Bronchial epithelial cell (primary cell): ENCODE results near the gene CYP4F12. TPM values are rescaled to one million over a fixed set of nuclear protein-coding genes. Genes with fewer than 3 reads are reported as not detected.
"Not testable (repeated sequence)": the region's sequence is repeated elsewhere in the genome, so short reads cannot be mapped to it uniquely, and the experiment has no call there.

Experiments used
- DNase-seq: peaks from one replicate; pipeline ENCODE4 v3.0.0-alpha.2; 2010; ENCODE audit warnings: low read depth
- FAIRE-seq: peaks from 2 replicates; lab custom pipeline; 2011; peaks lifted over from hg19 to GRCh38; lab: Jason Lieb, UNC
- H3K27me3 ChIP-seq: 2 replicates; pipeline ENCODE4 v1.5.1; 2011; ENCODE audit warnings: low read length; ENCODE audit not compliant: control insufficient read depth, insufficient read depth
- H3K36me3 ChIP-seq: 2 replicates; pipeline ENCODE4 v1.5.1; 2011; ENCODE audit warnings: low read length; ENCODE audit not compliant: control insufficient read depth, insufficient read depth
- H3K4me3 ChIP-seq: 2 replicates; pipeline ENCODE4 v1.5.1; 2011; ENCODE audit warnings: mild to moderate bottlenecking, low read depth, low read length, control low read depth
- CTCF ChIP-seq: IDR thresholded peaks from 2 replicates; pipeline ENCODE4 v1.5.1; 2011; ENCODE audit warnings: mild to moderate bottlenecking, moderate library complexity, low read length, control low read depth, inconsistent platforms; ENCODE audit not compliant: insufficient read depth, severe bottlenecking
- total RNA-seq: library from RNA; depleted of rRNA; stranded (reverse); fragments of >200 nt; gene quantifications from 2 replicates; pipeline ENCODE4 v1.2.1, GENCODE V29; 2014

The CYP4F12 gene
- total RNA-seq, 1 donor from 2014 or later: 2.6 TPM

- Histone ChIP-seq H3K4me3 (no peak overlapping the region), H3K36me3 (no peaks in the 10 kb centered on the region), H3K27me3 (no peaks in the 10 kb centered on the region)
- TF ChIP-seq CTCF: no peak
- DNase-seq (no peak), FAIRE-seq (no peak)
Observed at GRCh38 chr19:15671237-15671821, 1.6 kb upstream of the CYP4F12 start.

GRCh38 chr19:15671891-15672579 lies 852 bp upstream of the CYP4F12 start:
- Histone ChIP-seq H3K4me3 (no peak overlapping the region), H3K27me3 (no peaks in the 10 kb centered on the region), H3K36me3 (no peaks in the 10 kb centered on the region)
- DNase-seq: no peak
- FAIRE-seq: peak; percentile 83
- no peak for TF ChIP-seq CTCF

GRCh38 chr19:15673176-15673654 lies 328 bp downstream of the CYP4F12 start:
- FAIRE-seq (no peak), DNase-seq (no peak)
- TF ChIP-seq CTCF: no peak

DNA sequence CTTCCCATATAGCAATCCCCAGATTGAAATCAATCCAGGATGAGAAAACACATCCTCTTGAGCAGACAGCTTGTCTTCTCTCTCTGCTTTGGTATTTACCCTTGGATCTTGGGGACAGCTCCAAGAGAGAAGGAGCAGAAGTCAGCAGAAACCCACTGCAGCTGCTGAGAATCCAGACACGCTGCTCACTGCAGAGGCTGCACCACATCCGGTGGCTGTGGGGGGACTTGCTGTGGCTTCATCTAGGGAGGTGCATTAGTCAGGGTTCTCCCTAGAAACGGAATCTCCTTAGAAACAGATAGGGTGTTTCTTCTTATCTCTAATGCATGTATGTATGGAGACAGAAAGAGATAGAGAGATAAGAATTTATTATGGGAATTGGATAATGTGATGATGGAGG lies 2.7 kb downstream of the CYP4F12 start:
- TF ChIP-seq CTCF: no peak
- Histone ChIP-seq H3K4me3 (no peak overlapping the region), H3K27me3 (no peaks in the 10 kb centered on the region), H3K36me3 (no peaks in the 10 kb centered on the region)
- FAIRE-seq (no peak), DNase-seq (no peak)

More at GRCh38 chr19:15673176-15673654, 328 bp downstream of the CYP4F12 start:
- Histone ChIP-seq H3K4me3 (peak overlapping the region; percentile 12), H3K27me3 (no peaks in the 10 kb centered on the region), H3K36me3 (no peaks in the 10 kb centered on the region)

DNA sequence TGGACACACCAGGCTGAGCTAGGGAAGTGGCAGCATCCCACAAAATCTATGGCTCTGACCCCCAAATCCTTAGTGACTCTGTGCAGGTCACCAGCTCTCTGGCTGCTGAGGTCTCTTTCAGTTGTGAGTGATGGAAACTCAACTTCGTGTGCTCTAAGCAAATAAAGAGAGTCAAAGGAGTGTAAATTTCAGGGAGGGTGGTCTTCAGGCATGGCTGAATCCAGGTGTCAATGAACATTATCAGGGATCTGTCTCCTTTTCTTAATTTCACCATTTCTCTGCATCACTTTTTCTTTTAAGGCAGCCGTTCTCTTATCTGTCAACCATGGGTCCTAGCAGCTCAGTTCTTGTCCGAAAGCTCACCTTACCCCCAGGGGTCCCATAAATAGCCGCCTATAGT lies 6.2 kb downstream of the CYP4F12 start:
- FAIRE-seq: no peak

DNA sequence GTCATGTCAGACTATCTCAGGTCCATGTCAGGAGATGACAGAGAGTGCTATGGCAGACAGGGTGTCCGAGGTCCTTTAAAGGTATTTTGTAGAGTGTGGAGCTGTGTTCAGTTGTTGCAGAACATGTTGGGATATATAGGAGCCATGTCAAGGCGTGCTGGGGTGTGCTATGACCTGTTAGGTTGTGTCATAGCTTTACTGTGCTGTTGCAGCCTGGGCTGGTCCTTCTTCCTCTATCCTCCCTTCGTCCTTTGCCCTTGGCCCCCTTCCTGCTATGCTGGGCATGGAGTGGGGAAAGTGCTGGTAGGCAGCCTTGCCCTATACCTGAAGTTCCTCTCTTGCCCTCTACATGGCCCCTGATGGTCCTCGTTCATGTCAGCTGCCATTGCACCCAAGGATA lies 7.0 kb downstream of the CYP4F12 start:
- FAIRE-seq: peak; percentile 86
- not testable (repeated sequence) for H3K27me3 ChIP-seq, H3K36me3 ChIP-seq, DNase-seq, H3K4me3 ChIP-seq

More for the DNA sequence above, 6.2 kb downstream of the CYP4F12 start:
- no peaks in the 10 kb centered on the region for H3K27me3 ChIP-seq
- H3K4me3 ChIP-seq: no peak overlapping the region
- DNase-seq: no peak
- TF ChIP-seq CTCF: no peak
- no peaks in the 10 kb centered on the region for H3K36me3 ChIP-seq
